ENCODE results near the gene SNAPC3.

Gene SNAPC3

GRCh38 chr9:15485836-15486666 is 63.4 kb downstream of the SNAPC3 start:
- H3K36me3 ChIP-seq: peaks cover 89% of the 10 kb centered on the region

GRCh38 chr9:15491950-15492349 is 69.3 kb downstream of the SNAPC3 start:
- TF ChIP-seq CTCF (IDR thresholded peaks at IDR 0.05; ENCODE audit: low read depth, low read length): no peak
- DNase-seq: no peak
- Histone ChIP-seq H3K4me3 (ENCODE audit: low read depth, low read length) (no peak overlapping the region), H3K36me3 (peaks cover 91% of the 10 kb centered on the region), H3K9me3 (ENCODE audit: severe bottlenecking) (no peaks in the 10 kb centered on the region), H3K27me3 (ENCODE audit: insufficient read depth, low read depth, severe bottlenecking) (no peaks in the 10 kb centered on the region), H3K27ac (no peak overlapping the region)

More at GRCh38 chr9:15485836-15486666, 63.4 kb downstream of the SNAPC3 start:
- no peaks in the 10 kb centered on the region for H3K27me3 ChIP-seq (ENCODE audit: insufficient read depth, low read depth, severe bottlenecking)
- TF ChIP-seq CTCF (IDR thresholded peaks at IDR 0.05; ENCODE audit: low read depth, low read length): no peak
- no peaks in the 10 kb centered on the region for H3K9me3 ChIP-seq (ENCODE audit: severe bottlenecking)
- no peak for DNase-seq
- H3K27ac ChIP-seq: no peak overlapping the region
- H3K4me3 ChIP-seq (ENCODE audit: low read depth, low read length): no peak overlapping the region

GRCh38 chr9:15492485-15493150 is 69.9 kb downstream of the SNAPC3 start:
- H3K27ac ChIP-seq: no peak overlapping the region
- no peak for TF ChIP-seq CTCF (IDR thresholded peaks at IDR 0.05; ENCODE audit: low read depth, low read length)
- H3K27me3 ChIP-seq (ENCODE audit: insufficient read depth, low read depth, severe bottlenecking): no peaks in the 10 kb centered on the region
- H3K4me3 ChIP-seq (ENCODE audit: low read depth, low read length): no peak overlapping the region
- no peaks in the 10 kb centered on the region for H3K9me3 ChIP-seq (ENCODE audit: severe bottlenecking)
- H3K36me3 ChIP-seq: peaks cover 89% of the 10 kb centered on the region
- no peak for DNase-seq

GRCh38 chr9:15498246-15498995 is 75.7 kb downstream of the SNAPC3 start:
- peaks cover 80% of the 10 kb centered on the region for H3K36me3 ChIP-seq
- H3K4me3 ChIP-seq (ENCODE audit: low read depth, low read length): no peak overlapping the region
- no peak for TF ChIP-seq CTCF (IDR thresholded peaks at IDR 0.05; ENCODE audit: low read depth, low read length)
- no peaks in the 10 kb centered on the region for H3K9me3 ChIP-seq (ENCODE audit: severe bottlenecking)
- no peak overlapping the region for H3K27ac ChIP-seq
- no peaks in the 10 kb centered on the region for H3K27me3 ChIP-seq (ENCODE audit: insufficient read depth, low read depth, severe bottlenecking)
- no peak for DNase-seq

GRCh38 chr9:15499139-15499538 is 76.5 kb downstream of the SNAPC3 start:
- Histone ChIP-seq H3K9me3 (ENCODE audit: severe bottlenecking) (no peaks in the 10 kb centered on the region), H3K27ac (no peak overlapping the region), H3K36me3 (peaks cover 79% of the 10 kb centered on the region), H3K4me3 (ENCODE audit: low read depth, low read length) (no peak overlapping the region), H3K27me3 (ENCODE audit: insufficient read depth, low read depth, severe bottlenecking) (no peaks in the 10 kb centered on the region)
- no peak for TF ChIP-seq CTCF (IDR thresholded peaks at IDR 0.05; ENCODE audit: low read depth, low read length)
- no peak for DNase-seq
